GF-D8 (cell line): ENCODE measurements around the gene NSUN5.
"Not testable (repeated sequence)": the region's sequence is repeated elsewhere in the genome, so short reads cannot be mapped to it uniquely, and the experiment has no call there.

ENCODE experiments used
- DNase-seq: peaks from one replicate; lab custom pipeline; 2025; lab: John Stamatoyannopoulos, UW

The NSUN5 gene

GRCh38 chr7:73325424-73325823 is 16.8 kb upstream of the NSUN5 start:
- DNase-seq = not testable (repeated sequence)

DNA sequence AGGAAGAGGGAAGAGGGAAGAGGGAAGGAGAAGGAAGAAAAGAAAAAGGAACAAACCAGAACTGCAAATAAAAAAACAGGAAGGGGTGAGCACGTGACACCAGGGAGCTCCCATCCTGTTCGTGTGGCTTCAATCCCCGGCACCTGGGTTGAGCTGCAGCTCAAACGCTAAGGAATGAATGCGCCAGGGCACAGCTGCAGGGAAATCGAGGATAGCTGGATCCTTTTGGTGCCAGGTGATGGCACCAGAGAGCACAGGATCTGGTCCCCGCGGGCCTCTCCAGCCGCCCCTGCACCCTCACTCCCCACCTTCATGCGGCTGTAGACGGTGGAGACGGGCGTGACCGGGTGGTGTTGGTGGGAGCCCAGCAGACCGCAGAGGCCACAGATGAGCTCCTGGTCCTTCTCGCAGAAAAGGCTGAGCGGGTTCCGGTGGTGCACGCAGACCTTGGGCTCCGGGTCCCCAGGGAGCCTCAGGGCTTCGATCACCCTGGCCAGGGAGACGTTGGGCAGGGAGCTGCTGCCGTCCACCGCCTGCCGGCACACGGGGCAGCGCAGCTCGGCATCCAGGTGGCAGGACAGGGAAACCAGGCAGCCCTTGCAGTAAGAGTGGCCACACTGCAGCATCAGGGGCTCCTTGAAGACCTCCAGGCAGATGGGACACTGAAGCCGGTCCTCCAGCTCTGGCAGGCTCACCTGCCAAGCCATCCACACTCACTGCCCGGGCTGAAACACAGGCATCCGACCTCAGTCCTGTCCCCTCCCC is 15.6 kb upstream of the NSUN5 start:
- peak; percentile 68 for DNase-seq

GRCh38 chr7:73323434-73324080 is 14.9 kb upstream of the NSUN5 start:
- DNase-seq = not testable (repeated sequence)

DNA sequence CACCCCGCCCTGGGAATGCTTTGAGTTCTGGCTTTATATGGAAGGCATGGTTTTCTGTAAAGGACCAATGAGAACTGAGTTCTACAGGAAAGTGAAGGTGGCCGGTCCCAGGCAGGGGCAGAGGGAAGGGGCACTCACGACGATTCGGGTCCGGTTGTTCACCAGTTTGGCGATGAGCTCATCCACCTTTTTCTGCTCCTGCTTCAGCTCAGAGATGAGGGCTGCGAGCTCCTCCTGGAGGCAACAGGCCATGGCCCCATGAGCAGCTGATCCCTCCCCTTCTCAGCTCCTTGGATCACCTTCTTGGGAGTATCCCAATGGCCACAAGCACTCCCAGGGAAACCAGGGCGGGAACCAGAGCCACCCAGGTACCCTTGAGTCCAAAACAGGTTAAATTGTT is 11.4 kb upstream of the NSUN5 start:
- DNase-seq = not testable (repeated sequence)

DNA sequence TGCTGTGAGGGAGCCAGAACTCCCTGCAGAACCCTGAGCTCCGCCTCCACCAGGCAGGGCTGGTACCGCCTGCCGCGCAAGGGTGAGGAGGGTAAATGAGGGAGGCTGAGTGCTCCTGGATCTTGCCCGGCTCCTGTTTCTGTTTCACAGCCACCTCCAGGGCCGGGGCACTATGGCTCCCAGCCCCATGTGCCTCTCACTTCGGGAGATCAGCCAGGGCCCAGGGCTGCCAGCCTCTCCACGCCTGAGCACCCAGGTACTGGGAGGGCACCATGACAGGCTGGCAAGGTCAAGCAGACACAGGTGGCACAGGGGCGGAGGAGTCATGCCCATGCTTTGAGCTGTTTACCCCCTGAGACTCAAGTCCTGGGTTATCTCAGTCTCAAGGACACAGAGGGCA is 10.9 kb upstream of the NSUN5 start:
- DNase-seq = not testable (repeated sequence)

GRCh38 chr7:73318656-73319204 is 10.1 kb upstream of the NSUN5 start:
- not testable (repeated sequence) for DNase-seq

DNA sequence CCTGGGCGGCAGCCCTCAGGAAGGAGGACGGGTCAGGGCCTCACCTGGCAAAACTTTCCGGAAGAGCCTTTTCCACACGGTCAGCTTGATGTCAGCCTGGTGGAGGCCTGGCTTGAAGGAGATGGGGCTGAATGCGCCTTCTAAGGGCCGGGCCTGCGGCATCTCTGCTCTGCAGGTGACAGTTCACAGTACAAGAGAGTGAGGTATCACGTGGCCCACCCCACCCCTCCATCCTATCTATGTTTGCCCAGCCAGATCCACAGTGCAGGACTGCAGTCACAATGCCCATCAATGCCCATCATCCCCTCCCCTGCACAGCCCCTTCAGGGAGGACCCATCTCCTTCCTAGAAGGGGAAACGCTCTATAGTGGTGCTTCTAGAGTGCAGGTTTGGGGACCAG is 7.9 kb upstream of the NSUN5 start:
- DNase-seq = no peak

DNA sequence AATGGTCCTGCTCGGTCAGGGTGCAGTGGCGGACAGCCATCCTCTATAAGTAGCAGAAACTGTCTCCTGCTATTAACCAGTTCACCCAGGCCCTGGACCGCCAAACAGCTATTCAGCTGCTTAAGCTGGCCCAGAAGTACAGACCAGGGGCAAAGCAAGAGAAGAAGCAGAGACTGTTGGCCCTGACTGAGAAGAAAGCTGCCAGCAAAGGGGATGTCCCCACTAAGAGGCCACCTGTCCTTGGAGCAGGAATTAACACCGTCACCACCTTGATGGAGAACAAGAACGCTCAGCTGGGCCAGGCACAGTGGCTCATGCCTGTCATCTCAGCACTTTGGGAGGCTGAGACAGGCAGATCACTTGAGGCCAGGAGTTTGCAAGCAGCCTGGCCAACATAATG is 5.6 kb upstream of the NSUN5 start:
- DNase-seq = no peak

DNA sequence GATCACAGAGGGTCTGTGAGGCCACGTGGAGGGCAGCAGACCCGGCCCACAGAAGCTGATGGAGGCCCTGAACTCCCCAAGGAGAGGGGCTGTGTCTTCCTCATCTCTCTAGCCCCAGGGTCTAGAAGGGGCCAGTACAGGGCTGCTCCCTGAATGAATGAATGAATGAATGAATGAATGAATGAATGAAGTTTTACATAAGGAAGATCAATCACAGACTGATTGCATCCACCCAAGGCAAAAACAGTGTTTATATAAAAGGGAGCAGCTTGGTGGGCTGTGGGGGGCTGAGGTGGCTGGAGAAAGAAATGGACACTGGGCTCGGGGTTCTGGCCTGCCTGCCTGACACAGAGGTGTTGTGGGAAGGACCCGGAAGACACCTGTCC is 4.9 kb upstream of the NSUN5 start:
- DNase-seq = no peak

DNA sequence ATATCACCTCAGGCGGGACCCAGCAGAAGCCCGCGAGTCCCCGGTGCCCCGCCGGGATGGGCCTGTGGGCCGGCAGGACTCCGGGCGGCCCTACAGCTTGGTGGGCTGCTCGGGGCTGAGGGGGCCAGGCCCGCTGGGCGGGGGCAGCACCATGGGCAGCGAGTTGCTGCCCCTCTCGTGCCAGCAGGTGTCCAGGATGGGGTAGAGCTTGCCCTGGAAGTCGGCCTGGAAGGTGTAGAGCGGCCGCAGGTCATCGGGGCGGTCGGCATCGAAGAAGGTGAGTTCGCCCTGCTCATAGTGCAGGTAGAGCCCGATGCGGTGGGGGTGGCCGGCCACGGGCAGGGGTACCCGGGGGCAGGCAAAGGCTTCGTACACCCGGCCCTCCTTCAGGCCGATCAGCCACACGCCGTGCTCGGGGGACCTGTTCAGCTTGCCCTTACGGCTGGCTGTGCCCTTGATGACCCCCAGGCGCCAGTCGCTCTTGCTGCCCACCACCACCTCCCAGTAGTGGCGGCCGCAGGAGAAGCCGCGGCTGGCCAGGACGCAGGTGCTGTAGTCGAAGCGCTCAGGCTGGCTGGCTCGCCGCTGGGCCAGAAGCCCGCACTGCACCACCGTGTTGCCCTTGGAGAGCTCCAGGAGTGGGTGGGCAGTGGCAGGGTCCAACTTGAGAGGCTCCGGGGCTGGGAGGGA is 4.3 kb upstream of the NSUN5 start:
- no peak for DNase-seq

- not testable (repeated sequence) for DNase-seq
These were observed 2.8 kb upstream of the NSUN5 start for GRCh38 chr7:73311421-73311820.

GRCh38 chr7:73308074-73308664 is 457 bp downstream of the NSUN5 start:
- DNase-seq = no peak

DNA sequence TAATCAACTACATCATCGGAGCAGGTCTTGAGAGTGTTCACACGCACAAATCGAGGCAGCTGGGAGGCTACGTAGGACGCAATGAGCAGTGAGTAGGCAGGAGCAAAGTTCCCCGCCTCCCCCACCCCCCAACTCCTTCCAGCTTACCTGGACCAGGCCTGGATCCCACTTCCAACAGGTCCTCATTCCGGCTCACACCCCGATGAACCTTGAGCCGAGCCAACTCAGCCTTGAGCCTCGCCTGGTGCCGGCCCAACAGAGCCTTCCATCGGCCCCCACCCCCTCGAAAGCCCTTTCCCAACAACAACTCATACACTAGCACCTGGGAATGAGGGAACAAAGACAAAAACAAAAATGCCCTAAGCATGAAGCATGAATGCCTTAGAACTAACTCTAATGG is 1.2 kb downstream of the NSUN5 start:
- DNase-seq = no peak

DNA sequence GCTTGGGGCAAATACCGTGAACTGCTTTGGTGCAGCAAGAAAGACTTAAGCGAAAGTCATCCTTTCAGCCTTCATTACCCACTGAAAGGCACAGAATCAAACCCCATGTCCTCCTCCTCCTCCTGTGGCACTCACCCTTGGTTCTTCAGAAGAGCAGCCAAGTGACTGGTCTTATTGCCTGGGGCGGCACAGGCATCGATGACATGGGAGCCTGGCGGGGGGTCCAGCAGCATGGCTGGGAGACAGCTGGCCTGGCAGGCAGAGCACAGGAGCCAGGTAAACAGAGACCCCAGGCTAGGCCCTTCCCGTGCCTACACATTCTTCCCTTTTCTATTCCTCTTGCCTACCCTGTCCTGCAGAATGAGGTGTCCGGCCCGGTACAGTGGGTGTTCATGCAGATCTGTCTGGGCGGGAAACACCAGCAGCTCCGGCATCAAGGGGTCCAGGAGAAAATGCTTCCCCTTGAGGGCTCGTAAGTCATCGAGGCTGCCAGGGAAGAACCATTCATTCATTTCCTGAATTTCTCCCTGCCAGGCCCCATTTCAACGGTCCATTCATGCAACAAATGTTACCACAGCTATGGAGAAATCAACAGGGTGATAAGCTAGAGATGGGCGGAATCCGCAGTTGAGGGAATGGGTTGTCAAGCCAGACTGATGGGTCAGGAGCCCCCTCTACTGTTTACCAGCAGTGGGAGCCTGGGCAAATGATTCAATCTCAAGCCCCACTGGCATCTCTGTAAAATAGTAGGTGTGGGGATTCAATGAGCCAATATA is 3.8 kb downstream of the NSUN5 start:
- peak; percentile 92 for DNase-seq

DNA sequence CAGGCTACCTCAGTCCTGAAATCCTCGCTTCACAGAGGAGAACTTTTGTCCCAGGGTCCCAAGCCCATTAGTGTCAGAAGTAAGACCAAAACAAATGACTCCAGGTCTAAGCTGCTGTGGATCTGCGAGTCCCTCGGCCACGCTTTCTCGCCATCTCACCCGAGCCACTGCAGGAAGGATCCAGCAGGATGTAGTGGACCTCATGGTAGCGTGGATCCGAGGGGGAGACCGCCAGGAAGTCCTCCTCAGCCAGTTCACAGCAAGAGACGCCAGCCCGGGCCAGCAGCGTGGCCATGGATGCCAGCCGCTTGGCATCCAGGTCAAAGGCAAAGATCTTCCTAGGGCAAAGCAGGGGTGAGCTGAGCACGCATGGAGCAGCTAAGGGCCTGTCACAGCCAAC is 4.6 kb downstream of the NSUN5 start:
- no peak for DNase-seq

- DNase-seq = no peak
These were observed 5.1 kb downstream of the NSUN5 start for GRCh38 chr7:73303546-73303945.

- DNase-seq = not testable (repeated sequence)
These were observed 5.8 kb downstream of the NSUN5 start for GRCh38 chr7:73302846-73303245.

GRCh38 chr7:73301108-73301507 is 7.5 kb downstream of the NSUN5 start:
- not testable (repeated sequence) for DNase-seq

GRCh38 chr7:73299812-73300211 is 8.8 kb downstream of the NSUN5 start:
- DNase-seq = not testable (repeated sequence)

- not testable (repeated sequence) for DNase-seq
These were observed 10.9 kb downstream of the NSUN5 start for GRCh38 chr7:73297706-73298105.

GRCh38 chr7:73297235-73297634 is 11.4 kb downstream of the NSUN5 start:
- not testable (repeated sequence) for DNase-seq

GRCh38 chr7:73277210-73277609 is 31.4 kb downstream of the NSUN5 start:
- not testable (repeated sequence) for DNase-seq
